HuH-7.5 (cell line): ENCODE results near the gene GALK1.
"Not testable (repeated sequence)": the region's sequence is repeated elsewhere in the genome, so short reads cannot be mapped to it uniquely, and the experiment has no call there.

Experiments used
- DNase-seq: peaks from one replicate; pipeline ENCODE4 v3.0.0; 2011; ENCODE audit warnings: low spot score

The GALK1 gene

DNA sequence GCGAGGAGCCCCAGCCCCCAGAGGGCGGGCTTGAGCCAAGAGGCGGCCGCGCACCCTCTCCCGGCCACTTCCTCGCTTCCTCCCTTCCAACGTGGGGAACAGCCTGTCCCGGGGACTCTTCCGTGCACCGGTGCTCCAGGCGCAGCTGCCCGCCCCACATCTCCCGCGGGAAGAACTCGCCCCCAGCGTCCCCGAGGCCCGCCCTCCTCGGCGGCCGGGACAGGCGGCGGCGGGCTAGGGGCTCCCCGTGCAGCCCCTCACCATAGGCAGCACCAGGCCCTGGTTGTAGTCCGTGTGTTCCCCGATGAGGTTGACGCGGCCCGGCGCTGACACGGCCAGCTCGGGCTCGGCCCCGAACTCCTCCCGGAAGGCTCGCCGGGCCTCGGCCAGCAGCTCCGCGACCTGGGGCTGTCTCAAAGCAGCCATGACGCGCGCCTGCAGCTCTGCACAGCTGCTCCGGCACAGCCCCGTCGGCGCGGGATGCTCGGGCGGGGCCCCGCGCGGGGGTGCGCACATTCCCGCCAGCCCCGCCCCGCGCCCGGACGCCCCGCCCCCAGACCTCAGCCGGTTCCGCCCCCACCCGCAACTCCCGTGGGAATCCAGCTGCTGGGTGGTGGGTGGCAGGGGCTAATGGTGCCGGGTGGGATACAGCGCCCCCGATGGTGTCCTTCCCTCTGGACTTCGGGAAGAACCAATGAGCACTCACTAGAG, at the start of gene GALK1:
GALK1 (minus strand) TSS at position 482 of the 711 bp plus-strand sequence; CDS start at position 426, 56 bp downstream.
- peak; percentile 72 for DNase-seq

DNA sequence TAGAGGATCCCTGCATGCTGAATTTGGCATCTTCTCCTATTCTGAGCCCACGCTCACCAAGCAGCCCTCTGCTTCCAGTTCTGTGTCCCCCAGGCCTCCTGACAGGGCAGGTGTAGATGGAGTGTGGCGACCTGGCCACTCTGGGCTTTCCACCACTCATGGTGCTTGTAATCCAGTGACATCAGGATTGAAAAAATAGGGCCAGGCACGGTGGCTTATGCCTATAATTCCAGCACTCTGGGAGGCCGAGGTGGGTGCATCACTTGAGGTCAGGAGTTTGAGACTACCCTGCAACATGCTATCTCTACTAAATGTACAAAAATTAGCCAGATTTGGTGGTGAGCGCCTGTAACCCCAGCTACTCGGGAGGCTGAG, 49.0 kb upstream of the GALK1 start:
- DNase-seq = no peak

DNA sequence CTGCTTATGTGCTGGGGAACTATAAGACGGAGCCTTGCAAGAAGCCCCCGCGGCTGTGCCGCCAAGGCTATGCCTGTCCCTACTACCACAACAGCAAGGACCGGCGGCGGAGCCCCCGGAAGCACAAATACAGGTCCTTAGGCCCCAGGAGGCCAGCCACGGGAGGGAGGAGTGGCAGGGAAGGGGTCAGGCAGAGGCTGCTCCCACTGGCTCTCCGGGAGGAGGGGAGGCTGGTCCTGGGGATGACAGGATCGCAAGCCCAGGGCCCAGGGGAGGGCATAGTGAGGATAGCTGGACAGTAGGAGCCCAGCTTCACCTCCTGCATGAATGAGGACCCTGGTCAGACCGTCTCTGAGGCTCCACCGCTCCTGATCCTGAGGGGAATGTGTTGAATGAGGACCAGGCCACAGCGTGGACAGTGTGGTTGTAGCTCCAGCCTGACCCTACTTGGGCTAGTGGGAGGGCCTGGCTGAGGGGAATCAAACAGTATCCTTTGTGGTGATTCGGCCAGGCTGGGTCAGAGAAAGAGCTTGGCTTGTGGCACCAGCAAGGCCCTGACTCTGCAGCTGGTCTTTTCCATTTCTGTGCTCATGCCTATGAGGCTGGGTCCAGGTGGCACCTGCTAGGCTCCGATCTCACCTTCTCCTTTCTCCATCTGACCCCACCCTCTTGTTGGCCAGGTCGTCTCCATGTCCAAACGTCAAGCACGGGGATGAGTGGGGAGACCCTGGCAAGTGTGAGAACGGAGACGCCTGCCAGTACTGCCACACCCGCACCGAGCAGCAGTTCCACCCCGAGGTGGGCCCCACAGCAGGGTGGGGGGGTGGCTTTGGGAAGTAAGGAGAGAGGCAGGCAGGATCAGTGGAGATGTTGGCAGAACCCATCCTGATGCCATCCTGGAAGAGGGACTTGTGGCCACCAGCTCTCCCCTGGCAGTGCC, 48.4 kb upstream of the GALK1 start:
- DNase-seq = no peak

DNA sequence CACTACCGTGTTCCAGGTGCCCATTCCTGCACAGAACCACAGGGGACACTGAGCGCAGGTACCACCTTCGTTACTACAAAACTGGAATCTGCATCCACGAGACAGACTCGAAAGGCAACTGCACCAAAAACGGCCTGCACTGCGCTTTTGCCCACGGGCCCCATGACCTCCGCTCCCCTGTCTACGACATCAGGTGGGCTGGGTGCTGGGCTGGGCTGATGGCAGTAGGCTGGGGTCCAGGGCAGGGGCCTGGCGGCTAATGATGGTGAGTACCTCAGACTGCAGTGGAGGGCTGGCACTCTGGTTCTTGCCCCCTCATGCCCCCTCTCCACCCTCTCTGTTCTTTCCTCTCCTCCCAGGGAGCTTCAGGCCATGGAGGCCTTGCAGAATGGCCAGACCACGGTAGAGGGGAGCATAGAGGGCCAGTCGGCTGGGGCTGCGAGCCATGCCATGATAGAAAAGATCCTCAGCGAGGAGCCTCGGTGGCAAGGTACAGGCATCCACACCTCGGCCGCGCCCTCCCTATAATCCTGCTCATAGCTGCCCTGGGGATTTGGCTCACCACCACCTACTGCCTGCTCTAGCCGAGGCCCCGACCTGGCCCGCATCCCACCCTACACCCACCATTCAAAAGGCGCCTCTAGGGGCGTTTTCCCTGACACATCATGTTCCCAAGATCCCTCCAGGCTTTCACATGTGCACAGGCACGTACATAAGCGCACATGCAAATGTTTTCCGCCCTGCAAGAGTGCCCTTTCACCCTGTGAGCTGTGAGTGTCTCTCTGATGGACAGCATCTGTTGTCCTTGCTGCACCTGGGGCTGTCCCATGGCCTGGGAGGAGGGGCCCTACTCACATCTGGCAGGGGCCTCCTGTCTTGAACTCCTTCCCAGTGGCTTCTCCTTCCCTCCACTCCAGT, 47.4 kb upstream of the GALK1 start:
- no peak for DNase-seq

- no peak for DNase-seq
Observed at GRCh38 chr17:75811174-75811573, 46.2 kb upstream of the GALK1 start.

DNA sequence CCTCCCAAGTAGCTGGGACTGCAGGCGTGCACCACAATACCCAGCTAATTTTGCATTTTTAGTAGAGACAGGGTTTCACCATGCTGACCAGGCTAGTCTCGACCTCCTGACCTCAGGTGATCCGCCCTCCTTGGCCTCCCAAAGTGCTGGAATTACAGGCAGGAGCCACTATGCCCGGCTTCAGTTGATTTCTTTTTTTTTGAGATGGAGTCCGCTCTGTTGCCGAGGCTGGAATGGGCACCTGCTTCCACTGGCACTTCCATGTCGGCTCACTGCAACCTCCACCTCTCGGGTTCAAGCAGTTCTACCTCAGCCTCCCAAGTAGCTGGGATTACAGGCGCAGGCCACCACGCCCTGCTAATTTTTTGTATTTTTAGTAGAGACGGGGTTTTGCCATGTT, 45.8 kb upstream of the GALK1 start:
- DNase-seq = not testable (repeated sequence)

DNA sequence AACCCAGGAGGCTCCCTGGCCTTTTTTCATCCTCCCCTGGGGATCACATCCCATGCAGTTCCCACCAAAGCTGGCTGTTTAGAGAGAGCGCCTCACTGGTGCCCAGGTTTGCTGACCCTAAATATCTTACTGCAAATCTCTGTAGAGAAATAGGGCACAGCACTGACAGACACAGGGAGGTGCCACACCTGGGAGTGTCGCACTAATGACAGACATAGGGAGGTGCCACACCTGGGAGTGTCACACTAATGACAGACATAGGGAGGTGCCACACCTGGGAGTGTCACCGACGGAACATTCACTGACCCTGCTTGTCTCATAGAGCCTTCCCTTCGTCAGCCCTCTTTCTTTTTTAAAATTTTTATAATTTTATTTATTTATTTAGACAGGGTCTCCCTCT, 45.2 kb upstream of the GALK1 start:
- DNase-seq = no peak

DNA sequence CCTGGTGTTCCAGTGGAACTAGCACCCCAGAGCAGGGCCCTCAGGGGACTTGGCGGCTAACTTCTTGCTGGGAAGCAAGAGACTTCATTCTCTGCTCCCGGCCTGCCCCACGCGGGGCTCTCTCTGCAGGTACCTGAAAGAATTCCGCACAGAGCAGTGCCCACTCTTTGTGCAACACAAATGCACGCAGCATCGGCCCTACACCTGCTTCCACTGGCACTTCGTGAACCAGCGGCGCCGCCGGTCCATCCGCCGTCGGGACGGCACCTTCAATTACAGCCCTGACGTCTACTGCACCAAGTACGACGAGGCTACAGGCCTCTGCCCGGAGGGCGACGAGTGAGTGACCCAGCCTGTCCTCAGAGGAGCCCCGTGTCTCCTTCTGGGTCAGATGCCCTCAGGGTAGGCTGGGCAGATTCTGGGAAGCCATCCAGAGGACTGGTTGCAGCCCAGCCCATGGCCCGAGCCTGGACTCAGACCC, 44.7 kb upstream of the GALK1 start:
- no peak for DNase-seq

DNA sequence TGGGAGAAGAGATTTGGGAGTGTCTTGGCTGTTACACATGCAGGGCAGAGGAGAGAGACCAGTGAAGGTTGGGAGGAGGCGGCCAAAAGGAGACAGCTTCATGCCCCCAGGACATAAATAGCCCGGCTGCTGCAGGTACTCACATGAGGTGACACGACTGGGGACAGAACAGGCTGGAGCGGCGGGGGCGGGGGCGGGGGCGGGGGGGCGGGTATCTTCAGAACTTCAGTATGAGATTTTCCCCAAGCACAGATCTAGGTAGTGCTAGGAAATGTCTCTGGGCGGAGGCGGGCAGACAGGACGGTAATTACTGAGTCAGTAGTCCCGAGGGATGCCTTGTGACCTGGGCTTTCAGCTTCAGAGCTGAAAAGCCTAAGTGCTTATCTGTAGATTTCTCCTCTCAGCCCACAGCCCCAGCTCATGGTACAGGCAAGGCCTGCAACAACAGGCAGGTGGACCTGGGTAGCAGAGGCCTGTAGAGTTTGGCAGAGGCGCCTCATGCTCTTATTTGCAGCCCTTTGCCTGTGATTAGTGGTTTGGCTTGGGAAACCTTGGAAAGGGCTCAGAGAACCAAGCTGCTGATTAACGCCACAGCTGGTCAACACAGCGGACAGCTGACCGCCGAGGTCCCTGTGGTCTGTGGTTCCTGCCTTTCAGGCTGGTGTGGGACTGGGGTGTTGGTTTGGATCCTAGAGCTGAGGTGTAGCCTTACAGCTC, 44.1 kb upstream of the GALK1 start:
- DNase-seq = no peak

DNA sequence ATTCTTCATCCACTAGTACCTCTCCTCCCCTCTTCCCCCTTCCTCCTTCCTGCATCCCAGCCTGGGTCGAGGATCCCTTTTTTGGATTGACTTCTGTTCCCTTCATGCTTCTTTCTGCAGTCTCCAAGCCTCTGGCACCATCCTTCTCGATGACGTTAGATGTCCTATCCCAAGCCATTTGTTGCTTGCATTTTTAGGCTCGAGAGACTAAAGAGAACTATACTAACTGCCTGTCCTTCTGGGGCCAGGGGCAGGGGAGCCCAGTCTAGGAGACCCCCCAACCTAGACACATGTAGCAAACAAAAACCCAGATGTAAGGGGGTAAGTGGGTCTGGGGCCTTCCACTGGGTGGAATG, 43.5 kb upstream of the GALK1 start:
- no peak for DNase-seq

GRCh38 chr17:75807861-75808260, 42.9 kb upstream of the GALK1 start:
- DNase-seq = no peak

DNA sequence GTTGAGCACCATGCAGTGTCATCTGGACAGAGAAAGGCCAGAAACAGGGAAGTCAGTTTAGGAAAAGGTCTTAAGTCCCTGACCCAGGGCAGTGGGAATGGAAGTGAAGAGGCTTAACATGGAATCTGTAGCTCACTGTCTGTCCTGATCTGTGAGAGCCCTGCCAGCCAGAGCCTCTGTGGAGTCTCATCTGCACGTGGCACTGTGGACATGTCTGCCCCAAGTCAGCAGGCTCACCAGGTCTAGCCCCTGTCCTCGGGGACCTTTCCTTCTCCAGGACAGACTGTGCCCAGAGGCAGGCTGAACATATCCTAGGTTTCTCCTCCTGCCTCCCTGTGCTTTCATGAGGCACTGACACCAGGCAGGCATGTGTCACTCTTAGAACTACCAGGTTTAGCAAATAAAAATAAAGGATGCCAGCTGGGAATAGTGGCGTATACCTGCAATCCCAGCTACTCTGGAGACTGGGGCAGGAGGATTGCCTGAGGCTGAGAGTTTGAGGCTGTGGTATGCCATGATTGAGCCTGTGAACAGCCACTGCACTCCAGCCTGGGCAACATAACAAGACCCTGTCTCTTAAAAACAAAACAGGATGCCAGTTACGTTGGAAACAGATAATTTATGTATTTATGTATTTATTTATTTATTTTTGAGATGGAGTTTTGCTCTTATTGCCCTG, 42.0 kb upstream of the GALK1 start:
- DNase-seq = no peak

GRCh38 chr17:75803883-75804282, 38.9 kb upstream of the GALK1 start:
- DNase-seq = no peak

- no peak for DNase-seq
Observed at GRCh38 chr17:75799402-75799801, 34.4 kb upstream of the GALK1 start.

DNA sequence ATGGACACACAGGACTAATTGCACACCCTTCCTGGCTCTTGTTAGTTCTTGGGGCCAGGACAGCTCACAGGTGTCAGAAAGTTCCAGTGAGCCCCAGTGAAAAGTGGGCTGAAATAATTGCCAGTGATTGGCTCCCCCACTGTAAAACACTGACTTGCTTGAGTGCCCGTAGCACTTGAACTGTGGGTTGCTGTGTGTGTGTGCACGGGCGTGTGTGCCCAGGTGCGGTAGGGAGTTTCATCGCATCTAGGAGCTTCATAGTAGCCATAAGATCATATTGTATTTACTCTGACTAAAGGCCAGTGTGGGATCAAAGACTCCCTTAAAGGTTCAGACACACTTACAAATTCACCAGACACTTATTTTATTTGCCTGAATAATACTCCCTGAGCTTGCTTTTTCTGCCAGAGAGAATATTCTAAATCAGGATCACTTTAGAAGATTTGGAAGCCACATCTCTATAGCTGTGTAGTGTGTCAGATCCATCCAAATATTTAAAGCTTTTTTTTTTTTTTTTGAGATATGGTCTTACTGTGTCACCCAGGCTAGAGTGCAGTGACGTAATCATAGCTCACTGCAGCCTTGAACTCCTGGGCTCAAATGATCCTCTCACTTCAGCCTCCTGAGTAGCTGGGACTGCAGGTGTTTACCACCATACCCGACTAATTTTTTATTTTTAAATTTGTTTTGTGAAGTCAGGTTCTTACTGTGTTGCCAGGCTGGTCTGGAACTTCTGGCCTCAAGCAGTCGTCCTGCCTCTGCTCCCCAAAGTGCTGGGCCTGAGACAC, 31.0 kb upstream of the GALK1 start:
- no peak for DNase-seq

- DNase-seq = no peak
Observed at GRCh38 chr17:75793460-75793859, 28.5 kb upstream of the GALK1 start.

DNA sequence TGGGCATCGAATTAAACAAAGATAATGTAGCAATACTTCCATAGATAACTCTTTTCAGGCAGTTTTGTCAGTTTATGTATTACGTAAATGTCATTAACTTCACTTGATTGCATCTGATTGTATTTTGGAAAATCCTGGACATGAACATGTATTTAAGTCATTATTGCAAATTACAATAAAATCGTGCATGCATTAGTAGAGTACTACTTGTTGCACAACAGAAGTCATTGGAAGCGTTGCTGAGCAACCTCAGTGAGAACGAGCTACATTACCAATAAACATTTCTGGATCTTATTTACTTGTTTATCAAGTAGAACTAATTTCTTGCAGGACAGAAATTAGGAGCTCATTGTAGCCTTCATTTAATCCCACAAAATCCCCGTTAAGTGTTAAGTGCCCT, 26.3 kb upstream of the GALK1 start:
- DNase-seq = no peak

DNA sequence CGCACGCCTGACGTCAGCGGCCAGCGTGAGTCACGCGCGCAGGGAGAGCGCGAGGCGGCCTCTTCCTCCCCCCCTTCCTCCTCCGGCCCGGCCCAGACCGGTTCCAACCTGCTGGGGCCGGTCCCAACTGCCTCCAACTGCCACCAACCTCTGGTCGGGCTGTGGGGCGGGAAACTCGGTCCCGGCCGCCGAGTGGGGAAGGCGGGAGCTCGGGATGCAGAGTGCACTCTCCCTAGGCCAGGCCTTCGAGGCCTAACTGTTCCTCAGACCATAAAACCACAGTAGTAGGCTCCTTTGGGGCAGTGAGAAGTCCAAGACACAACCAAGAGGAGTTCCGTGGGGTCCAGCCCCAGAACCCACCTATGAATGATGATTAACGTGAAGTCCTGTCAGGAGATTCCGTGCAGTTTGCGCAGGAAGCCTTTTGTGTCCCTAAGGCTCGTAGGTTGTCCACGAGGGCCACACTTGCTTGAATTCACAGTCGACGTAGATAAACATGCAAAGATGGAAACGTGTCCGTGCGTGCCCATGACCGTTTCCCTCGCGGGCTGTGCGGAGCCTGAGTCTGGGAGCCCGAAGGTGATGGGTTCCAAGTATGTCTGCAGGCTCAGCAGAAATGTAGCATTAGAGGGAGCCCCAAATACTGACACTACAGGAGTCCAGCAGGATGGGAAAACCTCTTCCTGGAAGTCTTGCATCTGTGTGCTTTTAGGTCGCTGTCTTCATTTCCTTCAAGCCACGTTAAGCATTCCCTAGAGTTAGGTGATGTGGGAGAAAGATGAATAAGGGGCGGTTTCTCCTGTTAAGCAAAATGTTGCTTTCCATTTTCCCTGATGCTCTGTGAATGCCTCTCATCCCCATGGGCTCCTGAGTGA, 20.3 kb upstream of the GALK1 start:
- DNase-seq = no peak

GRCh38 chr17:75784473-75785015, 19.6 kb upstream of the GALK1 start, which contains the start of gene UNK:
UNK (plus strand) TSS chr17:75784806; CDS start chr17:75784881, 75 bp downstream.
- DNase-seq = peak; percentile 95
